ENCODE measurements around the gene HEATR5B.

DNA sequence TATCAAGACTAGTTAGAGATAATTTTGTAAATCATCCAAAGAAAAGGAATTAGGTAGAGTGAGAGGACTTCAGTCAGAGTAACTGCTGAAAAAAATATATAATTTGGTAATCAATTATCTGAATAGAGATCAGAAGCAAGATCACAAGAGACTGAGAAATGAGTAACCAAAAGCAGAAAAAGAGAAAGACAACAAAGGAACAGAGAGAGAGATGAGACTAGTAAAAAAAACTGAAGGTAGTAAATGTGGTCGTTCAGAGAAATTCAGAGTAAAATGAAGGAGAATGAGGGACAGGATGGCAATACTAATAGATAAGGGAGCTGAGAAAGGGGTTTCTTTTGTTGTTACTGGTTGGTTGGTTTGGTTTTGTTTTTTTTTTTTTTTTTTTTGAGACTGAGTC, 134.3 kb downstream of the HEATR5B start:
- no peak for TF ChIP-seq GATA2 (IDR thresholded peaks at IDR 0.05; ENCODE audit: low read depth, low read length)
- no peak for TF ChIP-seq GATA3 (IDR thresholded peaks at IDR 0.05; ENCODE audit: low read depth, low read length)
